Stimulated activated naive CD8-positive, alpha-beta T cell treated with anti-CD3 and anti-CD28 coated beads, Interleukin-15, Interleukin-2, amounts not matched to agents 100 ng/mL and 50 ng/mL, for 24 hours (primary cell): ENCODE measurements around the gene EYS.

ENCODE experiments used
- H3K27ac Mint-ChIP-seq: one replicate; pipeline ENCODE4 v1.8.0; 2021; ENCODE audit warnings: mild to moderate bottlenecking, mixed read lengths
- H3K27me3 Mint-ChIP-seq: one replicate; pipeline ENCODE4 v1.8.0; 2021; ENCODE audit warnings: mixed read lengths
- H3K36me3 Mint-ChIP-seq: one replicate; pipeline ENCODE4 v1.8.0; 2021; ENCODE audit warnings: low read depth, mixed read lengths
- H3K4me1 Mint-ChIP-seq: one replicate; pipeline ENCODE4 v1.8.0; 2021; ENCODE audit warnings: low read depth, mixed read lengths
- H3K4me3 Mint-ChIP-seq: one replicate; pipeline ENCODE4 v1.8.0; 2021; ENCODE audit warnings: mild to moderate bottlenecking, mixed read lengths
- H3K9me3 Mint-ChIP-seq: one replicate; pipeline ENCODE4 v1.8.0; 2021; ENCODE audit warnings: mixed read lengths

The EYS gene

DNA sequence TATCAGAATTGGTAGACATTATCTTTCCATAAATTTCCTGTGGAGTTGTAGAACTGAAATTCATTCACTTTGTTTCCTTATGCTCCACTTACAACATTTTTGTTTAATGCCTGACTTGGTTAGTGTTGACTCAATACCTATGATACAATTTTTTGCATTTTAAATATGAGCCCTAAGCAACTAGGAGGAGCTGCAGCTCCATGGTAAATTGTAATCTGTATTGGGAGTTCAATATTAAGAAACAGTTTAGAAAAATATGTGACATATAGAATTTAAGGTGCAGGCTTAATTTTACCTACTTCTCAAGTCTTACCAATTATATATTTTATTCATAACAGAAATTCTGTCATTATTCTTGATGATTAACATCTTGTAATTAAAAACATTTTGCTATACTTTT lies 868.3 kb downstream of the EYS start:
- Mint-ChIP-seq H3K4me1 (no peaks in the 10 kb centered on the region), H3K27me3 (no peaks in the 10 kb centered on the region), H3K4me3 (no peak overlapping the region), H3K36me3 (no peaks in the 10 kb centered on the region), H3K27ac (no peak overlapping the region), H3K9me3 (peaks cover 3% of the 10 kb centered on the region)

DNA sequence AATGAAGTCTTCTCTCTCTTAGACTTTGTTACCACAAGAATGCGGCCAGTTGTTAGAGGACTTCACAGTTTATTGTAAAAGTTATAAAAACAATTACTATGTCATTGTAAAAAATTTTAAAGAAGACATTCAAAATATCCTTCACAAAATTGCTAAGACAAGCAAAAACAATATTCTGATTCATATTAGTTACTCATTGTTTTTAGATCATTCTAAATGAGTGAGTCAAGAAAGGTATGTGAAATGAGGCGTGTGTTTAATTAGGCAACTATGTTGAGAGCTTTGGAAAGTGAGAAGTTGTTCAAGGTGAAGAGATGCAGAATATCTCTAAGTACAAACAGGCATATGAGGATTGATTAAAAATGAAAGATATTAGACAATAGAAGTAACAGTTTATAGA lies 875.3 kb downstream of the EYS start:
- Mint-ChIP-seq H3K36me3 (no peaks in the 10 kb centered on the region), H3K4me1 (no peaks in the 10 kb centered on the region), H3K27me3 (no peaks in the 10 kb centered on the region)

DNA sequence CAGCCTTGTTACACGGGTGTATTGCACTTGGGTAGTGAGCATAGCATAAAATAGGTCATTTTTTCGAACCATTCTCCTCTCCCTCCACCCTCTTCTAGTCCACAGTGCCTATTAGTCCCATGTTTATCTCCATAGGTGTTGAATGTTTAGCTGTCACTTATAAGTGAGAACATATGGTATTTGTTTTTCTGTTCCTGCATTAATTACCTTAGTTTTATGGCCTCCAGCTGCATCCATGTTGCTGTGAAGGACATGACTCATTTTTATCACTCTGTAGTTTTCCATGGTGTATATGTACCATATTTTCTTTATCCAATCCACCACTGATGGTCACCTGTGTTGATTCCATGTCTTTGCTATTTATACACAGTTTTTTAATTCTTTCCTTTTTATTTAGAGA lies 889.5 kb downstream of the EYS start:
- H3K36me3 Mint-ChIP-seq = no peaks in the 10 kb centered on the region
- H3K27ac Mint-ChIP-seq = no peak overlapping the region
- H3K4me1 Mint-ChIP-seq = no peaks in the 10 kb centered on the region
- no peak overlapping the region for H3K4me3 Mint-ChIP-seq
- no peaks in the 10 kb centered on the region for H3K27me3 Mint-ChIP-seq
- no peaks in the 10 kb centered on the region for H3K9me3 Mint-ChIP-seq

More for the DNA sequence above, 875.3 kb downstream of the EYS start:
- Mint-ChIP-seq H3K4me3 (no peak overlapping the region), H3K27ac (no peak overlapping the region), H3K9me3 (no peaks in the 10 kb centered on the region)

DNA sequence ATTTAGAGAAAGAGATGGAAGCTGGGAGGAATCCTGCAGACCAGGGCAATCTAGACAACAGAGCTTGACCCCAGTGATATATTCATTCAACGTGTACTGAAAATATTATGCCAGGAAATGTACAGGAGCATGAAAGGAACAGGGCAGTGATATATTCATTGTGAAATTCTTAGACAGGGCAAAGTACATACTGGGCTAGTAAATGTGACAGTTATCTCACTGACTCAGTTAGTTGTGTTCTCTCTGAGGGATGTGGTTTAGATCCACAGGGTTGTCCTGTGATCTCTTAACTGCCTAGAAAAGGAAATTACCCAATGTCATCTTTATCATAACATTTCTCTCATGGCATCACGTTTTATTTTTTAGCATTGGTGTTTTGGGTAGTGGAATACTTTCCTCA lies 891.3 kb downstream of the EYS start:
- Mint-ChIP-seq H3K9me3 (no peaks in the 10 kb centered on the region), H3K4me1 (no peaks in the 10 kb centered on the region), H3K4me3 (no peak overlapping the region), H3K27ac (no peak overlapping the region), H3K27me3 (no peaks in the 10 kb centered on the region), H3K36me3 (no peaks in the 10 kb centered on the region)

DNA sequence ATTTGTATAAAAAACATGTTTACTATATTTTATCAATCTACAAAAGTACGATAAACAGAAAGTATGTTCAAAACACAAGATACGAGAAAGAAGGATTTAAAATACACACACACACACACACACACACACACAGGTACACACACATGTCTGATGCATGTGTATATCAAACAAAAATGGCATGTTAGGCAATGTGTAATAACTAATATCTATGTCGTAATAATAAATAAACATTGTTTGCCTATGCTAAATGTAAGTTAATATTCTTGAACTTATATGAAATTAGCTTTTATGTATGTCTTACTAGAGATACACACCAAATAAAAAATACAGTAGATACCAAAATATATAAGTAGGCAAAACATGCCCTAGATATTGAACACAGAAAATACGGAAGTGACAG lies 894.9 kb downstream of the EYS start:
- Mint-ChIP-seq H3K27ac (no peak overlapping the region), H3K36me3 (no peaks in the 10 kb centered on the region), H3K27me3 (no peaks in the 10 kb centered on the region), H3K4me1 (no peaks in the 10 kb centered on the region), H3K9me3 (no peaks in the 10 kb centered on the region), H3K4me3 (no peak overlapping the region)

DNA sequence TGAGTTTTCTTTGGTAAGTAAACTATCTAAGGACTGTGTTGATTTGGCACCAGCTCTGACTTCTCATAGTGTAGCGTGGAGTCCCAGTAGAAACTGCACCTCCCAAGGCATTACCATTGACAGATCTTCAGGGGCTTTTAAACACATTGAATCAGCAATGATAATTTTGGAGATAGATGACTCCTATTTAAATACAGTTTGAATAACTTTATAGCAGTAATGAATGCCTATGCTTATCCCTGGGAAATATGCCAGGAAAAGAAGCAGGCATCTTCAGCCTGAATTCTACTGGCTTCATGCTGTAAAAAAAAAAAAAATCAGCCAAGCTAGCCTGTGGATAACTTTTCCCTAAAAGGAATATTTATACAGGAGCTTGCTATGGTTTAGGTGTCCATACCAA lies 895.9 kb downstream of the EYS start:
- Mint-ChIP-seq H3K27ac (no peak overlapping the region), H3K4me3 (no peak overlapping the region), H3K36me3 (no peaks in the 10 kb centered on the region), H3K27me3 (no peaks in the 10 kb centered on the region), H3K9me3 (no peaks in the 10 kb centered on the region), H3K4me1 (no peaks in the 10 kb centered on the region)

DNA sequence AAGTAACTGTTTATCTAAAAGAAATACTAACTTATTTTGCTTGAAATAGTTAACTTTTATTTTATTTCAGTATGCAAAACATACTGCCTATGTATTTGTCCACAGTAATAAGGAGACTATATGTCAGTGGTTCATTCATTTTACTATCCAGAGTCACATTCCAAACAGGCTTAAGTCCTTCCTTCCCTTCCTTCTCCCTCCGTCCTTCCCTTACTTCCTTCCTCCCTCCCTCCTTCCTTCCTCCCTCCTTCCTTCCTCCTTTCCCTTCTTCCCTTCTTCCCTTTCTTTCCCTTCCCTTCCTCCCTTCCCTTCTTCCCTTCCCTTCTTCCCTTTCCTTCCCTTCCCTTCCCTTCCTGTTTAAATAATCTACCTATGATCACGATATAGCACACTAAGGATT lies 899.2 kb downstream of the EYS start:
- Mint-ChIP-seq H3K27me3 (no peaks in the 10 kb centered on the region), H3K4me3 (no peak overlapping the region), H3K27ac (no peak overlapping the region), H3K36me3 (no peaks in the 10 kb centered on the region), H3K9me3 (no peaks in the 10 kb centered on the region), H3K4me1 (no peaks in the 10 kb centered on the region)

DNA sequence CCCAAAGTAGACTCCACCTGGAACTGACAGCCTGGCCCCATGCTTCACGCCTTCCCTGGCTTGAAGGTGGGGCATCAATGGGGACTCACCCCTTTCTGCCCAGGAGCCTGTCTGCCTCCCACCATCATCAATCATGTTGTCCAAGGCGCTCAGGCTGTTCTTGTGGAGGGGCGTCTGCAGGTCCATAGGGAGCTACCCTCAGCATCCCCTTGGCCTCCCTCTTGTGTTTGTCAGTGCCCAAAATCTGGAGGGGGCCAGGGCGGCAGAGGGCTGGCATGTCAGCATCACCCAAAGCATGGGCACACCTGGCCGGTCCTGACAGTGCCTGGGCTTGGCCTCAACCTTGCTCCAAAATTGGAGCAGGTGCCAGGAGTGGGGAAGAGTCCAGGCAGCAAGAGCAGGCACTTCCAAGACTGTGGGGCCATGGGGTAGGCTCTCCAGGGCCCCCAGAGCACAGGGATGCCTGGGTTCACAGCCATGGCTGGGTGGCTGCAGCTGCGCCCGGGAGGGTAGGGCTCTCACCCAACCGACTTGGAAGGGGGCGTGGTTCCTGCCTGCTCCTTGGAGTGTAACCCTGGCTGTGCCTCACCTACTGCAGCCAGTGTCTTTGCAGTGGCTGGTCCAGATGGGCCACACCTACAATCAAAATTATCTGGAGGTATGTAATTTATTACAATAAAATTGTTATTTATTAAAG lies 903.4 kb downstream of the EYS start:
- no peak overlapping the region for H3K27ac Mint-ChIP-seq
- H3K27me3 Mint-ChIP-seq = no peaks in the 10 kb centered on the region
- H3K4me1 Mint-ChIP-seq = no peaks in the 10 kb centered on the region
- no peak overlapping the region for H3K4me3 Mint-ChIP-seq
- H3K36me3 Mint-ChIP-seq = no peaks in the 10 kb centered on the region
- no peaks in the 10 kb centered on the region for H3K9me3 Mint-ChIP-seq

DNA sequence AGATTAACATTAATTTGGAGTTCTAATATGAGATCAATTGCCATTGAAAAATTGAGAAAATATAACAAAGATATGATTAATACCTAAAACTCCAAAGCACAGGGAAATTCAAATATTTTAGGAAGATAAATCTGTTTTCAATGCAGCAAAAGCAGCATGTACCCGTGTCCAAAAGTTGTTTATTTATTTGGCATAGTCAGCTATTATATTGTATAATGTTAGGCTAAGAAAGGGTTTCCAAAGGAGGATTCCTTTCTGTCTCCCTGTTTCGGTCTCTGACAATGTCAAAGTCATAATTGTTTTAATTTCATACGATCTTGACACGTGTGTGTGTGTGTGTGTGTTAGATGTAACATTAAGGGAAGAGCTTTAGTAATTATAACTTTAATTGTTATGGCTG lies 914.5 kb downstream of the EYS start:
- Mint-ChIP-seq H3K27ac (no peak overlapping the region), H3K27me3 (no peaks in the 10 kb centered on the region), H3K9me3 (peaks cover 9% of the 10 kb centered on the region), H3K4me1 (no peaks in the 10 kb centered on the region), H3K4me3 (no peak overlapping the region), H3K36me3 (no peaks in the 10 kb centered on the region)

DNA sequence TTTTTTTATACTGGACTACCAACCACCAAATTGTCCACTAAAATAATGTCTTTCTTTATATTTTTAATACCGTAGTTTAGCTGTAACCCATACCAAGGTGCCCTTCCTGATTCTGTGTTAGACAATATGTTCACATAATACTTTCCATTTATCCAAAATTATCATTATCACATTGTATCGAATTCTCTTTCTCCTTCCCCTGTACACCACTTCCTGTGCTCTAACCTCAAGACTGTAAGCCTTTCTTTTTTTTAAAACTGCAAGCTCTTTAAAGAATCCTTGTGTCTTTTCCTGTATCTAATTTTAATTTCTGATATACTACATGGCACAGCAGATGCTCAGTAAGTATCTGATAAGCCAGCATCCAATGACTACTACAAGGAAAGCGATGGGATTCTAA lies 917.5 kb downstream of the EYS start:
- Mint-ChIP-seq H3K27ac (no peak overlapping the region), H3K4me1 (no peaks in the 10 kb centered on the region), H3K9me3 (peaks cover 9% of the 10 kb centered on the region), H3K36me3 (no peaks in the 10 kb centered on the region), H3K4me3 (no peak overlapping the region), H3K27me3 (no peaks in the 10 kb centered on the region)

DNA sequence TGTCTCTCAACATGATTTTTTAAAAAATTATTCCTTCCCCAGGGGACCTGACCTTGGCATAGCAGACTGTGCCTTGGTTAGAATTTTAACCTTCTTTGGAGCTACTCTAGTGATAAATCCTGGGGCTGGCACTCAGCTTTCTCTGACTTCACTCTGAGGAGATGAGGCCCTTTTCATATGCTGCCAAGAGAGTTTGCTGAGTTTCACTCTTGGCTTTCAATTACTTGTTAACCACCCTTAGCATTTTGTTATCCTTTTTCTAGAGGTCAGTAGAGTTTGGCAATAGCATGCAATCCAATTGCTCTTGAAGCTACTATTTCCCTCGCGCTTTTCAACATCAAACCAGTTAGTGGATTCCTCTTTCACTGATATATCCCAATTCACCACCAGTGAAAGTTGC lies 920.3 kb downstream of the EYS start:
- H3K27ac Mint-ChIP-seq = no peak overlapping the region
- H3K4me3 Mint-ChIP-seq = no peak overlapping the region
- H3K27me3 Mint-ChIP-seq = no peaks in the 10 kb centered on the region
- peaks cover 12% of the 10 kb centered on the region for H3K9me3 Mint-ChIP-seq
- H3K36me3 Mint-ChIP-seq = no peaks in the 10 kb centered on the region
- no peaks in the 10 kb centered on the region for H3K4me1 Mint-ChIP-seq

DNA sequence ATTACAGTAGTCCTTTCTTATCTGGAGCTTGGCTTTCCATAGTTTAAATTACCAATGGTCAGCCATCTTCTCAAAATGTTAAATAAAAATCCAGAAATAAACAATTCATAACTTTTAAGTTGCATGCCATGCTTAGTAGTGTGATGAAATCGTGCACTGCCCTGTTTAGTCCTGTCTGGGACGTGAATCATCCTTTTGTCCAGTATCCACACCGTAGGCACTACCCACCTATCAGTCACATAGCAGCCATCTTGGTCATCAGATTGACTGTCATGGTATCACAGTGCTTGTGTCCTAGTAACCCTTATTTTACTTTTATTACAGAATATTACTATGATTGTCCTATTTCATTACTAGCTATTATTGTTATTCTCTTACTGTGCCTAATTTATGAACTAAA lies 924.1 kb downstream of the EYS start:
- Mint-ChIP-seq H3K4me1 (no peaks in the 10 kb centered on the region), H3K4me3 (no peak overlapping the region), H3K27me3 (no peaks in the 10 kb centered on the region), H3K9me3 (peaks cover 12% of the 10 kb centered on the region), H3K36me3 (no peaks in the 10 kb centered on the region), H3K27ac (no peak overlapping the region)

DNA sequence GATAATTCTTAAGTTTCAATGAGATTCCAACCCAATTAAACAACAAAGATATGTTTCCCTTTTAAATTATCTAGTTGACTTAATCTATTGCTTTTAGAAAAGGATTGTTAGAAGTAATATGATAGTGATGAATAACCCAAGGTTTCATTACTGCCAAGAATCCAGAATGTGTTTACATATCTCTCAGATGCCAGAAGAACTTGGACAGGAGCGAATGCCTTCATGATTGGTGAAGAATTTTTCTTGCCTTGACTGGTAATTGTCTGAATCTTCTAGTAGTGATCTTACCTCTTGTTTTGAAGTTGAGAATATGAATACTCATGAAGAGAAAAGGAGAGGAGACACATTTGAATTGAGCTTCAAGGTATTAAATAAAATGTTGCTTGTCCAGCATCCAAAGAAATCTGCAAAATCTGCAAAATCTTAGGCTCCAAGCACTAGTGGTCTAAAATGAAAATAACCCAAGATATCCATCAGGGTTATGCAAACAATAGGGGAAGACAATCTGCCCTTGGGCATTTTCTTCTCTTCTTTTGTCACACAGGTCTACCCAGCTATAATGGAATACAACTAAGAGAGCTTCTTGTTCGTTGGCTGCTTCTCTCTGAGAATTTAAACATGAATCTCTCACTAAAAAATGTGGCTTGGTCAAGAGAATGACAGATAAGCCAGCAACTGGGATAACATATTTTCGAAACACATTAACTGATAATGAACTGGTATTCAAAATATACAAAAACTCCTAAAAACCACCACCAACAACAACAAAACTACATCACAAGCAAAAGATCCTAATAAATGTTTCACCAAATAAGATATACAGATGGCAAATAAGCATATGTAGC lies 928.9 kb downstream of the EYS start:
- Mint-ChIP-seq H3K9me3 (peaks cover 12% of the 10 kb centered on the region), H3K4me3 (no peak overlapping the region), H3K36me3 (no peaks in the 10 kb centered on the region), H3K27ac (no peak overlapping the region), H3K27me3 (no peaks in the 10 kb centered on the region), H3K4me1 (no peaks in the 10 kb centered on the region)

DNA sequence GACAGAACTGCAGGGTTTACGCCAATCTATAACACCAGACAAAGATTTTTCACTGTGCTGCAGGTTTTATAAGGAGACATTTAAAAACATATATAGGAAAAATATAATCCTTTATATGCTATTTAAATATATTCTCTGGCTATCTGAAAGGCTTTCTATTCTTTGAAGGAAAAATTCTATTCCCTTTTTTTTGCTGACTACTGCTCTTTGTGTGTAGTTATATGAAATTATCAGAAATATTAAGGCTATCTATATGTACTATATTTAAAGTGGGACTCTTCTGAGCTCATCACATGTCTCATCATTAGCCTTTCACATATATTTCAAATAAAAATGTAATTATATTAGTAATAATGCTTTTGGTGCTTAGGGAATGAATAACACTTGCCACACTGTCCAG lies 930.7 kb downstream of the EYS start:
- Mint-ChIP-seq H3K9me3 (peaks cover 9% of the 10 kb centered on the region), H3K27me3 (no peaks in the 10 kb centered on the region), H3K4me1 (no peaks in the 10 kb centered on the region), H3K4me3 (no peak overlapping the region), H3K27ac (no peak overlapping the region), H3K36me3 (no peaks in the 10 kb centered on the region)

DNA sequence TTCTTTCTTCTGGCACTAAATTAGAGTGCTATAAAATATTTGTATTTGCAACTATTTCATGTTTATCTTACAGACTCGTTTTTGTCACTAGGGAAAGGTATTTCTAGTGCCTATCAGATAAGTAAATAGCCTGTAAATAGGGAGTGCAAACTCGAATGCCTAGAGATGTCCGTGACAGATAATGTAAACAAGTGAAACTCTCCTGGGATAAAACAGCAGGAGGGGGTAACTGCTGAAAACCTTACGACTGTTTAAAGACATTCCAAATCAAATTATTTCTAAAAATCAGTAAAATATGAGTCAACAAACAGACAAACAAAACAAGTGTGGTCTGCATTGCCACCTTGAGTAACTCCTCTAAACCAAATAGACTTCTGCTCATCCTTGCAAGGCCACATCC lies 932.1 kb downstream of the EYS start:
- Mint-ChIP-seq H3K27me3 (no peaks in the 10 kb centered on the region), H3K9me3 (peaks cover 7% of the 10 kb centered on the region), H3K4me3 (no peak overlapping the region), H3K36me3 (no peaks in the 10 kb centered on the region), H3K27ac (no peak overlapping the region), H3K4me1 (no peaks in the 10 kb centered on the region)

DNA sequence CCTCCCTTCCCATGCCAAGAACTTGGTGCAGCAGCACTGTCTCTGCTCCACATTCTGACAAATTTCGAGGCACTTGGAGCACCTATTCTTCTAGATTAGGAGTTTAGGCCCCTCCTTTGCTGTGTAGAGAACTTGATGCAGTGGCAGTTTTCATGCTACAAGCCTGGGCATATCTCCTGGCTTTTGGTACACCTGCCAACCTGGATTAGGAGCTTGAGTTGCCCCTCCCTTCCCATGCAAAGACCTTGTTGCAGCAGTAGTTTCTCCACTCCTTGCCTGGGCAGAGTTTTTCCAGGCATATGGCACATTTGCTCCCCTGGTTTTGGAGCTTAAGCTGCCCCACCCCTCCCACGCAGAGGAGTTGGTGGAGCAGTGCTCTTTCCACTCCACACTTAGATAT lies 956.1 kb downstream of the EYS start:
- peaks cover 7% of the 10 kb centered on the region for H3K9me3 Mint-ChIP-seq
- H3K4me1 Mint-ChIP-seq = no peaks in the 10 kb centered on the region
- H3K27ac Mint-ChIP-seq = no peak overlapping the region
- no peak overlapping the region for H3K4me3 Mint-ChIP-seq
- no peaks in the 10 kb centered on the region for H3K27me3 Mint-ChIP-seq
- H3K36me3 Mint-ChIP-seq = no peaks in the 10 kb centered on the region
